ENCODE measurements around the gene CCDC141. TPM values are rescaled to one million over a fixed set of nuclear protein-coding genes. Genes with fewer than 3 reads are reported as not detected.

Gene CCDC141
- total RNA-seq, 2 donors from 2014 or later, result 118 to 142 TPM

DNA sequence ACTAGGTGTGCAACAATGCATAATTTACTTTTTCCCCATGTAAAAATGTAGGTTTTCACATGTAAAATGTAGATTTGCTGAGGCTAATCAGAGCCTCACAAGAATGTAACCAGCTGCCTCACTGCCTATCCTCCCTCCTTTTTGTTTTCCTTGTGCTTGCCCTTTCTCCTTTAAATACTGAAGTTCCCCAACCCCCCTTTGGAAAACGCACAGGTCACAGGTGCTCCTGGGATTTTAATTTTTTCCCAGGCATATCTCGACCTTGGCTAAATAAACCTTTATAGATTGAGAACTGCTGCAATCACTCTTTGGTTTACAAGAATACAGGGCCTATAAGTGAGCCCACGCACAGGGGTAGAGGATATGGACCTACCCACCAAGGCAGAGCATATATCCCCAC is 165.5 kb downstream of the CCDC141 start:
- Histone ChIP-seq H3K4me1 (ENCODE audit: control insufficient read depth, insufficient read depth, low read length) (no peaks in the 10 kb centered on the region), H3K9me3 (ENCODE audit: control insufficient read depth, low read length) (no peaks in the 10 kb centered on the region), H3K27ac (ENCODE audit: low read depth, low read length) (no peak overlapping the region), H3K9ac (ENCODE audit: extremely low read depth, low read length, poor library complexity, severe bottlenecking) (no peak overlapping the region), H3K27me3 (ENCODE audit: control insufficient read depth, insufficient read depth, low read length, poor library complexity, severe bottlenecking) (no peaks in the 10 kb centered on the region), H3K36me3 (ENCODE audit: control insufficient read depth, insufficient read depth, low read length) (peaks cover 83% of the 10 kb centered on the region), H3K4me3 (ENCODE audit: low read length) (no peak overlapping the region)
- peaks cover 2% of the 10 kb centered on the region for H3K4me1 Mint-ChIP-seq
- no peak overlapping the region for H3K27ac Mint-ChIP-seq
- TF ChIP-seq, protein P1, sequence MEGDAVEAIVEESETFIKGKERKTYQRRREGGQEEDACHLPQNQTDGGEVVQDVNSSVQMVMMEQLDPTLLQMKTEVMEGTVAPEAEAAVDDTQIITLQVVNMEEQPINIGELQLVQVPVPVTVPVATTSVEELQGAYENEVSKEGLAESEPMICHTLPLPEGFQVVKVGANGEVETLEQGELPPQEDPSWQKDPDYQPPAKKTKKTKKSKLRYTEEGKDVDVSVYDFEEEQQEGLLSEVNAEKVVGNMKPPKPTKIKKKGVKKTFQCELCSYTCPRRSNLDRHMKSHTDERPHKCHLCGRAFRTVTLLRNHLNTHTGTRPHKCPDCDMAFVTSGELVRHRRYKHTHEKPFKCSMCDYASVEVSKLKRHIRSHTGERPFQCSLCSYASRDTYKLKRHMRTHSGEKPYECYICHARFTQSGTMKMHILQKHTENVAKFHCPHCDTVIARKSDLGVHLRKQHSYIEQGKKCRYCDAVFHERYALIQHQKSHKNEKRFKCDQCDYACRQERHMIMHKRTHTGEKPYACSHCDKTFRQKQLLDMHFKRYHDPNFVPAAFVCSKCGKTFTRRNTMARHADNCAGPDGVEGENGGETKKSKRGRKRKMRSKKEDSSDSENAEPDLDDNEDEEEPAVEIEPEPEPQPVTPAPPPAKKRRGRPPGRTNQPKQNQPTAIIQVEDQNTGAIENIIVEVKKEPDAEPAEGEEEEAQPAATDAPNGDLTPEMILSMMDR (conservative IDR thresholded peaks at IDR 0.05), result no peak
- no peak for DNase-seq
- H3K36me3 Mint-ChIP-seq (ENCODE audit: low read depth), result peaks cover 66% of the 10 kb centered on the region
- no peak overlapping the region for H3K4me3 Mint-ChIP-seq
- no peaks in the 10 kb centered on the region for H3K27me3 Mint-ChIP-seq (ENCODE audit: insufficient read depth)
- H3K9me3 Mint-ChIP-seq, result no peaks in the 10 kb centered on the region
- 86 to 89% methylated on average over 3 of the region's 3 CpGs for WGBS, 2 experiments (ENCODE audit: insufficient coverage in 1 of 2, insufficient read length in 1 of 2)

DNA sequence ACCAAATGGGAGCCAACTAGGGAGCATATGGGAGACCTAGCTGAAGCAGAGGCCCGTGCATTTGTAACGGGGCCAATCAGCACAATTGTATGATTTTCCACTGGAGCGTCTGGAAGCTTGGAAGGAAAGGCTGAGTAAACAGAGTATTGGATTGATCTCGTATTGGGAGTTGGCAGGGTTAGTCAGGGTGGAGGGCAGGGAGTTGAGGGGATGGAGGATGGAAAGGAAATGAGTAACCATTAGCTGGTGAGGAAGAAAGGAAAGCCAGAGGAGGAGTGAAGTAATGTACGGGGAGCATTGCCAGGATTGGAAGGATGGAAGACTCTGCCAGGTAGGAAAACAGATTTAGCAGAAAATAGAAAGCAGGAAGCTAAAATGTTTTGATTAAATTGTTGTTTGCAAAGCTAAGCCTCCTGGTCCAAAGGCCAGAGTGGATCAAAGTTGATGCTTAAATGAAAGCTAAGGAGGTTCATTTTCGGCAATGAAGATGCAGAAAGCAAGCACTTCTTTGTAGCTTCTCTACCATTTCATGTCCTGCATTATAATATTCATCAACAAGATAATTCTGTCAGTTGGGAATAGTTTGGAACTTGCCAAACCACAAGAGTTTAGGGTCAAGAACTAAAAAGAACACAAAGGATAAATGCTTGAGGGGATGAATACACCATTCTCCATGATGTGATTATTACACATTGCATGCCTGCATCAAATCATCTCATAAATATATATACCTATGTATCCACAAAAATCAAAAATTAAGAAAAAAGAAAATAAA is 167.1 kb downstream of the CCDC141 start:
- WGBS, 2 experiments (ENCODE audit: insufficient coverage in 1 of 2, insufficient read length in 1 of 2), result 93 to 95% methylated on average over 6 of the region's 6 CpGs
- no peak for DNase-seq
- Histone ChIP-seq H3K9me3 (ENCODE audit: control insufficient read depth, low read length) (no peaks in the 10 kb centered on the region), H3K27ac (ENCODE audit: low read depth, low read length) (no peak overlapping the region), H3K4me1 (ENCODE audit: control insufficient read depth, insufficient read depth, low read length) (no peaks in the 10 kb centered on the region), H3K27me3 (ENCODE audit: control insufficient read depth, insufficient read depth, low read length, poor library complexity, severe bottlenecking) (no peaks in the 10 kb centered on the region), H3K4me3 (ENCODE audit: low read length) (no peak overlapping the region), H3K36me3 (ENCODE audit: control insufficient read depth, insufficient read depth, low read length) (peaks cover 86% of the 10 kb centered on the region), H3K9ac (ENCODE audit: extremely low read depth, low read length, poor library complexity, severe bottlenecking) (no peak overlapping the region)
- TF ChIP-seq, protein P1 (conservative IDR thresholded peaks at IDR 0.05), result no peak
- H3K27me3 Mint-ChIP-seq (ENCODE audit: insufficient read depth), result no peaks in the 10 kb centered on the region
- H3K36me3 Mint-ChIP-seq (ENCODE audit: low read depth), result peaks cover 61% of the 10 kb centered on the region
- H3K27ac Mint-ChIP-seq, result no peak overlapping the region
- no peaks in the 10 kb centered on the region for H3K9me3 Mint-ChIP-seq
- no peak overlapping the region for H3K4me3 Mint-ChIP-seq
- peaks cover 2% of the 10 kb centered on the region for H3K4me1 Mint-ChIP-seq

DNA sequence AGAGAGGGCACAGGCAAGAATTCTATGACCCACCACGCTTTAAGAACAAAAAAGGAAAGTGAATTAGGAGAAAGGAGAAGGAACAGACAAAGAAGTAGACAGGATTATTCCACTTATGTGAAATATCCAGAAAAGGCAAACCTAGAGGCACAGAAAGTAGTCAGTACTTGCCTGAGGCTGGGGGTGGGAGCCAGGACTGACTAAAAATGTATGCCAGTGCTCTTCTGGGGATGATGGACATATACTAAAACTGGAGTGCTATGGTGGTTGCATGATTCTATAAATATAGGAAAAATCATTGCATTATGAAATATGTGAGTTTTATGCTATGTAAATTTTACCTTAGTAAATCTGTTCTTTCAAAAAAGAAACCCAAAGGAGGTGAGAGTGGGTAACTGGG is 168.9 kb downstream of the CCDC141 start:
- DNase-seq, result no peak

More for the DNA sequence above, 168.9 kb downstream of the CCDC141 start:
- Histone ChIP-seq H3K4me3 (ENCODE audit: low read length) (no peak overlapping the region), H3K27me3 (ENCODE audit: control insufficient read depth, insufficient read depth, low read length, poor library complexity, severe bottlenecking) (no peaks in the 10 kb centered on the region), H3K4me1 (ENCODE audit: control insufficient read depth, insufficient read depth, low read length) (no peaks in the 10 kb centered on the region), H3K27ac (ENCODE audit: low read depth, low read length) (no peak overlapping the region), H3K9ac (ENCODE audit: extremely low read depth, low read length, poor library complexity, severe bottlenecking) (no peak overlapping the region), H3K9me3 (ENCODE audit: control insufficient read depth, low read length) (no peaks in the 10 kb centered on the region), H3K36me3 (ENCODE audit: control insufficient read depth, insufficient read depth, low read length) (peaks cover 87% of the 10 kb centered on the region)
- TF ChIP-seq, protein P1 (conservative IDR thresholded peaks at IDR 0.05), result no peak
- Mint-ChIP-seq H3K27ac (no peak overlapping the region), H3K4me1 (peaks cover 2% of the 10 kb centered on the region), H3K36me3 (ENCODE audit: low read depth) (peaks cover 72% of the 10 kb centered on the region), H3K4me3 (no peak overlapping the region), H3K27me3 (ENCODE audit: insufficient read depth) (no peaks in the 10 kb centered on the region), H3K9me3 (no peaks in the 10 kb centered on the region)
- WGBS, 2 experiments (ENCODE audit: insufficient coverage in 1 of 2, insufficient read length in 1 of 2), result 86 to 98% methylated on average over 1 of the region's 1 CpG
